HepG2 (cell line): ENCODE data around the gene PCBP4. TPM values are rescaled to one million over a fixed set of nuclear protein-coding genes. Genes with fewer than 3 reads are reported as not detected.

Experiments used
- ASH2L ChIP-seq: fragments of 300-600, 200-600 bp; sonication (generic); IDR thresholded peaks from 2 replicates; pipeline ENCODE4 v1.7.0; 2017; ENCODE audit warnings: low read depth, mild to moderate bottlenecking, moderate library complexity, mixed read lengths, low read length; ENCODE audit not compliant: insufficient read length
- BCL6 ChIP-seq: IDR thresholded peaks from 2 replicates; pipeline ENCODE4 v1.6.1; 2016; ENCODE audit warnings: missing genetic modification reagents, missing compliant biosample characterization
- ELK4 ChIP-seq: sonication (generic); formaldehyde crosslinking; IDR thresholded peaks from 2 replicates; pipeline ENCODE4 v1.9.0; 2021; ENCODE audit warnings: missing genetic modification reagents, borderline replicate concordance
- EP300 ChIP-seq, 3 experiments: sonication (generic) in 1 of 3; formaldehyde crosslinking in 1 of 3; IDR thresholded peaks; 2 replicates each; pipeline versions ENCODE4 v1.5.1 to v1.6.1; 2011 to 2020; ENCODE audit warnings: low read depth in 2 of 3, low read length in 2 of 3, borderline replicate concordance in 1 of 3, improper control_type of control experiment in 1 of 3, mild to moderate bottlenecking in 1 of 3, missing genetic modification reagents in 1 of 3, moderate library complexity in 1 of 3
- FOXK1 ChIP-seq: sonication (generic); formaldehyde crosslinking; IDR thresholded peaks from 2 replicates; pipeline ENCODE4 v1.4.0; 2020; ENCODE audit warnings: low read depth, missing genetic modification reagents, borderline replicate concordance
- HIC2 ChIP-seq: sonication (generic); formaldehyde crosslinking; IDR thresholded peaks from 2 replicates; pipeline ENCODE4 v1.9.0; 2022; ENCODE audit warnings: low read depth, missing genetic modification reagents
- KMT2B ChIP-seq: IDR thresholded peaks from 2 replicates; pipeline ENCODE4 v1.6.1; 2016; ENCODE audit warnings: missing genetic modification reagents, missing compliant biosample characterization
- MAFK ChIP-seq, 2 experiments: IDR thresholded peaks in 1 of 2; conservative IDR thresholded peaks in 1 of 2; 2 replicates each; pipeline ENCODE4 v1.6.1; 2011; ENCODE audit warnings: improper control_type of control experiment in 2 of 2, low read length in 2 of 2
- MLX ChIP-seq: IDR thresholded peaks from 2 replicates; pipeline ENCODE4 v1.6.1; 2016
- ONECUT2 ChIP-seq: sonication (generic); formaldehyde crosslinking; IDR thresholded peaks from 2 replicates; pipeline ENCODE4 v1.4.0; 2020; ENCODE audit warnings: missing genetic modification reagents
- RAD51 ChIP-seq: fragments of 450-650 bp; IDR thresholded peaks from 2 replicates; pipeline ENCODE4 v1.6.1; 2016; ENCODE audit warnings: borderline replicate concordance
- RFXANK ChIP-seq: IDR thresholded peaks from 2 replicates; pipeline ENCODE4 v1.6.1; 2016
- SIN3A ChIP-seq: IDR thresholded peaks from 2 replicates; pipeline ENCODE4 v1.6.1; 2011; ENCODE audit warnings: low read depth, mild to moderate bottlenecking, control low read depth, low read length, borderline replicate concordance
- ZBTB33 ChIP-seq: sonication (generic); formaldehyde crosslinking; IDR thresholded peaks from 2 replicates; pipeline ENCODE4 v1.4.0; 2020; ENCODE audit warnings: missing genetic modification reagents
- ZBTB8A ChIP-seq: sonication (generic); formaldehyde crosslinking; IDR thresholded peaks from 2 replicates; pipeline ENCODE4 v1.4.0; 2020; ENCODE audit warnings: mild to moderate bottlenecking, low read depth, missing genetic modification reagents, borderline replicate concordance
- ZNF260 ChIP-seq: sonication (generic); formaldehyde crosslinking; IDR thresholded peaks from 2 replicates; pipeline ENCODE4 v1.4.0; 2020; ENCODE audit warnings: missing genetic modification reagents, low read depth, mild to moderate bottlenecking, borderline replicate concordance
- ZNF264 ChIP-seq: sonication (generic); formaldehyde crosslinking; IDR thresholded peaks from 2 replicates; pipeline ENCODE4 v1.4.0; 2020; ENCODE audit warnings: missing genetic modification reagents
- ZNF446 ChIP-seq: sonication (generic); formaldehyde crosslinking; IDR thresholded peaks from 2 replicates; pipeline ENCODE4 v1.5.0; 2020; ENCODE audit warnings: mild to moderate bottlenecking, missing genetic modification reagents
- ZNF652 ChIP-seq: IDR thresholded peaks from 2 replicates; pipeline ENCODE4 v1.6.1; 2016; ENCODE audit warnings: low read depth, borderline replicate concordance
- ZNF674 ChIP-seq: sonication (generic); formaldehyde crosslinking; IDR thresholded peaks from 2 replicates; pipeline ENCODE4 v1.5.0; 2020; ENCODE audit warnings: low read depth, mild to moderate bottlenecking, missing genetic modification reagents
- polyA plus RNA-seq, 8 experiments: library from polyadenylated mRNA; depleted of rRNA in 3 of 8; stranded (reverse) in 7 of 8; unstranded in 1 of 8; fragments of >200 nt; fragmentation: Illumina TruSeq in 4 of 8; extraction: Trizol in 4 of 8; gene quantifications; 2 replicates each; pipeline versions ENCODE4 v1.2.1 to v1.2.3, GENCODE V29; 2011 to 2016; ENCODE audit warnings: low read depth in 4 of 8, missing spikeins in 1 of 8, mixed read lengths in 1 of 8; ENCODE audit not compliant: insufficient read depth in 1 of 8
- total RNA-seq, 5 experiments: library from RNA; depleted of rRNA; stranded (reverse); fragments of >200 nt; fragmentation: Illumina TruSeq; extraction: Trizol; gene quantifications; 2 replicates each; pipeline ENCODE4 v1.2.3, GENCODE V29; 2016; ENCODE audit warnings: low read depth in 1 of 5

PCBP4 gene
- total and polyA plus RNA-seq, 2 of the 13 experiments (the other 11 are each of a cell fraction or from before 2014, with no cell fraction given), result 36.8 to 51.3 TPM

- TF ChIP-seq ELK4 (CRISPR knock-in tag) (no peak), ZNF674 (CRISPR knock-in tag) (no peak), ASH2L (peak; percentile 43), ZBTB8A (CRISPR knock-in tag) (no peak), ZNF264 (CRISPR knock-in tag) (no peak), RFXANK (CRISPR knock-in tag) (no peak), ZBTB33 (CRISPR knock-in tag) (no peak; the same call in 1 of the 2 replicates), ZNF652 (no peak), ONECUT2 (CRISPR knock-in tag) (no peak), ZNF260 (CRISPR knock-in tag) (no peak), RAD51 (no peak), BCL6 (CRISPR knock-in tag) (no peak), KMT2B (CRISPR knock-in tag) (no peak), EP300 (IDR thresholded peaks at IDR 0.05; ENCODE audit: low read depth in 2 of 2, low read length in 2 of 2) (no peak), EP300 (CRISPR knock-in tag; IDR thresholded peaks at IDR 0.05; ENCODE audit: borderline replicate concordance) (no peak; the same call in 1 of the 2 replicates), FOXK1 (CRISPR knock-in tag) (no peak), ZNF446 (peak; percentile 64; the same call in 1 of the 2 replicates), MLX (CRISPR knock-in tag) (no peak), MAFK (conservative IDR thresholded peaks at IDR 0.05 in 1 of 2, IDR thresholded peaks at IDR 0.05 in 1 of 2; ENCODE audit: low read length in 2 of 2) (no peak), HIC2 (CRISPR knock-in tag) (no peak), SIN3A (no peak; the same call in 1 of the 2 replicates)
Observed at GRCh38 chr3:51967384-51968169, at the start of gene PCBP4 (continued).
